ENCODE results near the gene COX15. TPM values are rescaled to one million over a fixed set of nuclear protein-coding genes. Genes with fewer than 3 reads are reported as not detected.

COX15 gene
- total RNA-seq, 1 experiment from 2014 or later: 41.4 TPM

- ChIA-PET CTCF (no interaction called here), POLR2A (no interaction called here)
- no peak for ATAC-seq
- Mint-ChIP-seq H3K36me3 (peaks cover 71% of the 10 kb centered on the region), H3K9me3 (peaks cover 15% of the 10 kb centered on the region), H3K27me3 (ENCODE audit: low read depth) (no peaks in the 10 kb centered on the region), H3K4me3 (no peak overlapping the region), H3K4me1 (no peaks in the 10 kb centered on the region), H3K27ac (no peak overlapping the region)
- TF ChIP-seq CREM (CRISPR knock-in tag; IDR thresholded peaks at IDR 0.05) (no peak), MYBL2 (CRISPR knock-in tag; IDR thresholded peaks at IDR 0.05) (no peak), RELA (CRISPR knock-in tag; IDR thresholded peaks at IDR 0.05; ENCODE audit: borderline replicate concordance) (no peak), ATF1 (CRISPR knock-in tag; IDR thresholded peaks at IDR 0.05) (no peak), ZBTB43 (CRISPR knock-in tag; IDR thresholded peaks at IDR 0.05) (no peak), CBFB (CRISPR knock-in tag; IDR thresholded peaks at IDR 0.05; ENCODE audit: low read depth) (no peak), HMGA2 (CRISPR knock-in tag; IDR thresholded peaks at IDR 0.05) (no peak), USF1 (CRISPR knock-in tag; IDR thresholded peaks at IDR 0.05) (no peak), ATF3 (CRISPR knock-in tag; conservative IDR thresholded peaks at IDR 0.05) (no peak), E2F4 (CRISPR knock-in tag; IDR thresholded peaks at IDR 0.05; ENCODE audit: borderline replicate concordance, low read depth) (no peak), ETV6 (CRISPR knock-in tag; IDR thresholded peaks at IDR 0.05) (no peak), NR3C1 (CRISPR knock-in tag; conservative IDR thresholded peaks at IDR 0.05; ENCODE audit: low read depth) (no peak), ZNF232 (CRISPR knock-in tag; IDR thresholded peaks at IDR 0.05) (no peak)
- DNase-seq (ENCODE audit: low spot score): no peak
Observed at GRCh38 chr10:99743841-99744240, 11.9 kb upstream of the COX15 start.

DNA sequence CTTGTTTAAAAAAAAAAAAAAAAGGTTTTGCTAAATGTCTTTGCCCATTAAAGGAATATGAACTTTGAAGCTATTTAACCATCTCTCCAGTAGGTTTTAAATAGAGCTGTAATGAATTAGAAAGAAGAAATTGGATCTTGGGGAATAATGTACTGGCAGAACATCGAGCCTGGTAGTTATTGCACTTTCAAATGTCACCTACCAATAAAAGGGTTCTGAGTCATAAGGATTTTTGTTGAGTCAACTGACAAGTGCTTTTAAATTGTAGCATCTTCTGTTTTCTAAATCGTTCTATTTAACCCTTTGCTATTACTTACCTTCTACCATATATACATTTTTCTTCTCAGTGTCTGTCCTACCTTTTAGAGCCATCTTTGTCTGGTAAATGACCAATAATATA is 10.8 kb upstream of the COX15 start:
- ChIA-PET POLR2A (no interaction called here), CTCF (interaction anchor here (0.7 kb wide), 1 partner anchor 11 kb away, joined by 4 read pairs; the partner anchor contains the start of genes COX15 and CUTC)
- no peak overlapping the region for H3K4me3 Mint-ChIP-seq
- peaks cover 68% of the 10 kb centered on the region for H3K36me3 Mint-ChIP-seq
- H3K9me3 Mint-ChIP-seq: peaks cover 15% of the 10 kb centered on the region
- TF ChIP-seq RORB (CRISPR knock-in tag; IDR thresholded peaks at IDR 0.05) (no peak), SOX15 (CRISPR knock-in tag; IDR thresholded peaks at IDR 0.05) (no peak), TP53 (CRISPR knock-in tag; IDR thresholded peaks at IDR 0.05) (no peak), ESRRA (CRISPR knock-in tag; IDR thresholded peaks at IDR 0.05; ENCODE audit: borderline replicate concordance) (no peak), ZNF416 (CRISPR knock-in tag; IDR thresholded peaks at IDR 0.05) (no peak), ZNF232 (CRISPR knock-in tag; IDR thresholded peaks at IDR 0.05) (no peak), NR2C2 (CRISPR knock-in tag; IDR thresholded peaks at IDR 0.05) (no peak), AR (CRISPR knock-in tag; IDR thresholded peaks at IDR 0.05) (no peak), ZNF317 (CRISPR knock-in tag; IDR thresholded peaks at IDR 0.05; ENCODE audit: borderline replicate concordance, low read depth) (no peak), OVOL2 (CRISPR knock-in tag; IDR thresholded peaks at IDR 0.05; ENCODE audit: borderline replicate concordance) (no peak)
- TF ChIP-seq, protein P1, sequence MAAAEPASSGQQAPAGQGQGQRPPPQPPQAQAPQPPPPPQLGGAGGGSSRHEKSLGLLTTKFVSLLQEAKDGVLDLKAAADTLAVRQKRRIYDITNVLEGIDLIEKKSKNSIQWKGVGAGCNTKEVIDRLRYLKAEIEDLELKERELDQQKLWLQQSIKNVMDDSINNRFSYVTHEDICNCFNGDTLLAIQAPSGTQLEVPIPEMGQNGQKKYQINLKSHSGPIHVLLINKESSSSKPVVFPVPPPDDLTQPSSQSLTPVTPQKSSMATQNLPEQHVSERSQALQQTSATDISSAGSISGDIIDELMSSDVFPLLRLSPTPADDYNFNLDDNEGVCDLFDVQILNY (CRISPR knock-in tag; IDR thresholded peaks at IDR 0.05): no peak
- TF ChIP-seq, protein P2, sequence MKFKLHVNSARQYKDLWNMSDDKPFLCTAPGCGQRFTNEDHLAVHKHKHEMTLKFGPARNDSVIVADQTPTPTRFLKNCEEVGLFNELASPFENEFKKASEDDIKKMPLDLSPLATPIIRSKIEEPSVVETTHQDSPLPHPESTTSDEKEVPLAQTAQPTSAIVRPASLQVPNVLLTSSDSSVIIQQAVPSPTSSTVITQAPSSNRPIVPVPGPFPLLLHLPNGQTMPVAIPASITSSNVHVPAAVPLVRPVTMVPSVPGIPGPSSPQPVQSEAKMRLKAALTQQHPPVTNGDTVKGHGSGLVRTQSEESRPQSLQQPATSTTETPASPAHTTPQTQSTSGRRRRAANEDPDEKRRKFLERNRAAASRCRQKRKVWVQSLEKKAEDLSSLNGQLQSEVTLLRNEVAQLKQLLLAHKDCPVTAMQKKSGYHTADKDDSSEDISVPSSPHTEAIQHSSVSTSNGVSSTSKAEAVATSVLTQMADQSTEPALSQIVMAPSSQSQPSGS (CRISPR knock-in tag; IDR thresholded peaks at IDR 0.05; ENCODE audit: borderline replicate concordance, low read depth): no peak
- H3K4me1 Mint-ChIP-seq: no peaks in the 10 kb centered on the region
- no peak overlapping the region for H3K27ac Mint-ChIP-seq
- H3K27me3 Mint-ChIP-seq (ENCODE audit: low read depth): no peaks in the 10 kb centered on the region
- no peak for DNase-seq (ENCODE audit: low spot score)
- ATAC-seq: no peak
